Chondrocyte (in vitro differentiated cells): ENCODE data around the gene UACA. TPM values are rescaled to one million over a fixed set of nuclear protein-coding genes. Genes with fewer than 3 reads are reported as not detected.

ENCODE experiments used
- DNase-seq: peaks from one replicate; pipeline ENCODE4 v3.0.0; 2021; ENCODE audit warnings: mixed read lengths, low spot score
- H3K27ac Mint-ChIP-seq: one replicate; pipeline ENCODE4 v1.8.0; 2021; ENCODE audit warnings: mild to moderate bottlenecking, moderate library complexity, mixed read lengths; ENCODE audit not compliant: unreplicated experiment
- H3K27me3 Mint-ChIP-seq: 2 replicates; pipeline ENCODE4 v1.8.0; 2021; ENCODE audit warnings: low read depth, mixed read lengths
- H3K36me3 Mint-ChIP-seq: 2 replicates; pipeline ENCODE4 v1.8.0; 2021; ENCODE audit warnings: low read depth, mixed read lengths
- H3K4me1 Mint-ChIP-seq: 2 replicates; pipeline ENCODE4 v1.8.0; 2021; ENCODE audit warnings: low read depth, mild to moderate bottlenecking, mixed read lengths
- H3K4me3 Mint-ChIP-seq: one replicate; pipeline ENCODE4 v1.8.0; 2021; ENCODE audit warnings: mild to moderate bottlenecking, moderate library complexity, mixed read lengths; ENCODE audit not compliant: unreplicated experiment
- H3K9me3 Mint-ChIP-seq: 2 replicates; pipeline ENCODE4 v1.8.0; 2021; ENCODE audit warnings: low read depth, mixed read lengths
- CTCF ChIP-seq: fragments of 200-600 bp; sonication (generic); IDR thresholded peaks from 2 replicates; pipeline ENCODE4 v1.5.0; 2021; ENCODE audit warnings: antibody characterized with exemption, mild to moderate bottlenecking, moderate library complexity
- total RNA-seq: library from RNA; stranded (reverse); gene quantifications from 3 replicates; pipeline ENCODE4 v1.2.1, GENCODE V29; 2021

Gene UACA
- total RNA-seq, 1 donor from 2014 or later: 249 TPM

GRCh38 chr15:70770863-70771262 lies 7.5 kb upstream of the UACA start:
- no peaks in the 10 kb centered on the region for H3K9me3 Mint-ChIP-seq
- peaks cover 52% of the 10 kb centered on the region for H3K4me1 Mint-ChIP-seq
- no peak for TF ChIP-seq CTCF
- no peaks in the 10 kb centered on the region for H3K36me3 Mint-ChIP-seq
- H3K27me3 Mint-ChIP-seq: no peaks in the 10 kb centered on the region
- no peak for DNase-seq
- H3K27ac Mint-ChIP-seq: no peak overlapping the region
- no peak overlapping the region for H3K4me3 Mint-ChIP-seq

GRCh38 chr15:70768257-70768883 lies 5.0 kb upstream of the UACA start:
- DNase-seq: no peak
- TF ChIP-seq CTCF: no peak
- H3K27me3 Mint-ChIP-seq: no peaks in the 10 kb centered on the region
- no peak overlapping the region for H3K27ac Mint-ChIP-seq
- H3K4me3 Mint-ChIP-seq: no peak overlapping the region
- H3K4me1 Mint-ChIP-seq: peaks cover 57% of the 10 kb centered on the region
- no peaks in the 10 kb centered on the region for H3K36me3 Mint-ChIP-seq
- no peaks in the 10 kb centered on the region for H3K9me3 Mint-ChIP-seq

GRCh38 chr15:70767667-70768066 lies 4.3 kb upstream of the UACA start:
- no peaks in the 10 kb centered on the region for H3K9me3 Mint-ChIP-seq
- H3K27me3 Mint-ChIP-seq: no peaks in the 10 kb centered on the region
- no peak overlapping the region for H3K4me3 Mint-ChIP-seq
- no peak for TF ChIP-seq CTCF
- no peaks in the 10 kb centered on the region for H3K36me3 Mint-ChIP-seq
- peaks cover 51% of the 10 kb centered on the region for H3K4me1 Mint-ChIP-seq
- DNase-seq: no peak
- peak overlapping the region; percentile 78 for H3K27ac Mint-ChIP-seq

- Mint-ChIP-seq H3K4me3 (no peak overlapping the region), H3K4me1 (peaks cover 55% of the 10 kb centered on the region), H3K27ac (peak overlapping the region; percentile 67), H3K36me3 (no peaks in the 10 kb centered on the region), H3K9me3 (no peaks in the 10 kb centered on the region), H3K27me3 (no peaks in the 10 kb centered on the region)
- DNase-seq: no peak
- TF ChIP-seq CTCF: no peak
These were observed 3.2 kb upstream of the UACA start for GRCh38 chr15:70766597-70766996.

- no peak for TF ChIP-seq CTCF
- DNase-seq: no peak
- Mint-ChIP-seq H3K4me3 (no peak overlapping the region), H3K27ac (peak overlapping the region; percentile 94), H3K36me3 (no peaks in the 10 kb centered on the region), H3K27me3 (no peaks in the 10 kb centered on the region), H3K4me1 (peaks cover 57% of the 10 kb centered on the region), H3K9me3 (no peaks in the 10 kb centered on the region)
These were observed 2.3 kb upstream of the UACA start for GRCh38 chr15:70765504-70766281.
